ENCODE data around the gene CARS1. TPM values are rescaled to one million over a fixed set of nuclear protein-coding genes. Genes with fewer than 3 reads are reported as not detected.

The CARS1 gene
- total RNA-seq, 4 donors from 2014 or later: 31.5 to 46.5 (median 34.7) TPM

DNA sequence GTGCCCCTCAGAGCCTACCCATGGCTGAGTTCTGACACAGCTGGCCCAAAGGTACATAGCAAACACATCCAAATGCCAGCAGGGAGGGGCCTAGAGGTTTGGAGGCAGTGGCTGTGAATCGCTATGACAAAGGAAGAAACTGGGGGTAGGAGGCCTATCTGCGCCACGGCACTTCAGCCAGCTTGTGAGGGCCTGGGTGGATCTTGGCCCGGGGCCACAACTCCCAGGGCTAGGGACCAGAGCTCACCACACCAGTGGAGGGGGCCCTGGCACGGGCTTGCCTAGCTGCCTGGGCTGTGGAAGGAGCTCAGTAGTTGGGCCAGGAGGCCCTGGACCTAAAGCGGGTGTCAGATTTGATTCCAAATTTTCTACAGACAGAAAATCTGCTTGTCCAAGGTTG, 55.7 kb downstream of the CARS1 start:
- Histone ChIP-seq H3K27ac (no peak overlapping the region), H3K9me3 (no peaks in the 10 kb centered on the region), H3K4me3 (no peak overlapping the region), H3K4me1 (peaks cover under 1 to 7% of the 10 kb centered on the region in 2 donors), H3K27me3 (no peaks in the 10 kb centered on the region), H3K36me3 (peaks cover 0 to 56% of the 10 kb centered on the region in 2 donors)
- ATAC-seq (no peak), DNase-seq (peak in 1 of 2 donors; percentile 8)
- intact Hi-C loops (cut with DNase I; ENCODE audit: low total_unique reads) (no loop called here), in situ Hi-C loops (cut with MboI; ENCODE audit: low sequenced_read_pairs in 4 of 4) (no loop called here)
- TF ChIP-seq, protein P1, sequence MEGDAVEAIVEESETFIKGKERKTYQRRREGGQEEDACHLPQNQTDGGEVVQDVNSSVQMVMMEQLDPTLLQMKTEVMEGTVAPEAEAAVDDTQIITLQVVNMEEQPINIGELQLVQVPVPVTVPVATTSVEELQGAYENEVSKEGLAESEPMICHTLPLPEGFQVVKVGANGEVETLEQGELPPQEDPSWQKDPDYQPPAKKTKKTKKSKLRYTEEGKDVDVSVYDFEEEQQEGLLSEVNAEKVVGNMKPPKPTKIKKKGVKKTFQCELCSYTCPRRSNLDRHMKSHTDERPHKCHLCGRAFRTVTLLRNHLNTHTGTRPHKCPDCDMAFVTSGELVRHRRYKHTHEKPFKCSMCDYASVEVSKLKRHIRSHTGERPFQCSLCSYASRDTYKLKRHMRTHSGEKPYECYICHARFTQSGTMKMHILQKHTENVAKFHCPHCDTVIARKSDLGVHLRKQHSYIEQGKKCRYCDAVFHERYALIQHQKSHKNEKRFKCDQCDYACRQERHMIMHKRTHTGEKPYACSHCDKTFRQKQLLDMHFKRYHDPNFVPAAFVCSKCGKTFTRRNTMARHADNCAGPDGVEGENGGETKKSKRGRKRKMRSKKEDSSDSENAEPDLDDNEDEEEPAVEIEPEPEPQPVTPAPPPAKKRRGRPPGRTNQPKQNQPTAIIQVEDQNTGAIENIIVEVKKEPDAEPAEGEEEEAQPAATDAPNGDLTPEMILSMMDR (IDR thresholded peaks at IDR 0.05 in 4 of 5, conservative IDR thresholded peaks at IDR 0.05 in 1 of 5): no peak
- TF ChIP-seq POLR2A (IDR thresholded peaks at IDR 0.05): no peak

DNA sequence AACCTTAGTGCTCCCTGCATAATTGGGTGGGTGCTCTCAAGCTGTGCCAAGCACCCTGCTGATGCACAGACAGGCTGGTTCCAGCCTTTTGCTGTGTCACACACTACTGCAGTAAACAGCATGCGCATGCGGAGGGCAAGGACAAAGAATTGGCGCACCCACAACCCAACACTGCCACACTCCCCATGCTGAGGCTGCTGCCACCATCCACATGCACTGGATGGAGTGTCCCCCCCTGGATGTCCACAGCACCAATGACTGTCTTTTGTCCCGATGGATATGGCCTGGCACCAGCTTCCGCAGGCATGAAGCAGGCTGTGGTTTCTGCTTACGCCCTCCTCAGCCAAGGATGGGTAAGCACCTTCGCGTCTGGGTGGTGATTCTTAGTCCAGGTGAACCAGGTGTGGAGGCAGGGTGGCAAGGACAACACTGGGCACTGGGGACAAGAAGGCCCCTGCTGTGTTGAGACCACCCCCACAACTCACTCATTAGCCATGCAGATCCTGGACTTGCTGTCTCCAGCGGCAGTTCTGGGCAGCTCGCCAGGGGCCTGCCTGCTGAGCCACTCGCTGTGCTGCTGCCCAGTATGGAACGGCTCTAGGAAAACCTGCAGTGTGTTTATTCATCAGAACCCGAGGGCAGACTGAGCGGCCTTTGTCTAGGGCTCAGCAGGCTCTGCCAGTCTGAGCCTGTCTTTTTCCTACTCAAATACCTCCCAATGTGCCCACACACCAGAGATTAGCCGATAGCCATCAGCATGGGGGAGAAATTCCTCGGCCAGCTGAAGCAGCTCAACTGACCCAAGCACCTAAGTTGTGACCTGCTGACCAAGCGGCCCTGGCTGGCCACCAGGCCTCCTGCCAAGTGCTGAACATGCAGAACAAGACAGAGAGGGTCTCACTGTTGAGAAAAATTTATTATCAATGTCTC, 56.9 kb downstream of the CARS1 start:
- Histone ChIP-seq H3K4me1 (peaks cover 6 to 12% of the 10 kb centered on the region in 2 donors), H3K4me3 (no peak overlapping the region), H3K27me3 (no peaks in the 10 kb centered on the region), H3K36me3 (peaks cover 0 to 48% of the 10 kb centered on the region in 2 donors), H3K9me3 (no peaks in the 10 kb centered on the region), H3K27ac (no peak overlapping the region)
- ATAC-seq (peak; percentile 14 to 23), DNase-seq (peak in 1 of 2 donors; percentile 30)
- no peak for TF ChIP-seq POLR2A (IDR thresholded peaks at IDR 0.05)
- TF ChIP-seq, protein P1 (IDR thresholded peaks at IDR 0.05 in 4 of 5, conservative IDR thresholded peaks at IDR 0.05 in 1 of 5): no peak
- in situ Hi-C loops (cut with MboI; ENCODE audit: low sequenced_read_pairs in 4 of 4): no loop called here
- intact Hi-C loops (cut with DNase I; ENCODE audit: low total_unique reads): no loop called here

DNA sequence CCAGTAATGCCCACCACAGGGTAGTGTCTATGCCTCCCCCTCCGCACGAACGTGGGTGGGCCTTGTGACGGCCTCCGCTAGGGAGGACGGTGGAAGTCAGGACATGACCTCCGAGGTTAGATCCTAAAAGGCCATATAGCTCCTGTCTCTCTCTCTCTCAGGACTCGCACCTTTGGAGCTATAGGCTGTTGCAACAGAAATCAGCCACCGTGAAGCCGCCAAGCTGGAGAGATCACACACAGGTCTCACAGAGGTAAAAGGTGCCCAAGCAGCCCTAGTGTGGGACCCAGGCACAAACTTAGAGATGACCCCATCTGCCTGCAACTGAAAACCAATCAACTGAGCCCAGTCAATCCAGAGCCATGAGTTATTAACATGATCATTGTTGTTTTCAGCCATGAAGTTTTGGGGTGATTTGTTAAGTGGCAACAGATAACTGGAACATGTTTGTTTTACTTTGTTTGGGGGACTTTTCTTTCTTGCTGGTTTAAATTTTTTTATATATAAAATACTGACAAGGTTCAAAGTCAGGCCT, 57.7 kb downstream of the CARS1 start:
- in situ Hi-C loops (cut with MboI; ENCODE audit: low sequenced_read_pairs in 4 of 4): no loop called here
- Histone ChIP-seq H3K27me3 (no peaks in the 10 kb centered on the region), H3K27ac (no peak overlapping the region), H3K9me3 (no peaks in the 10 kb centered on the region), H3K4me1 (peaks cover 6 to 12% of the 10 kb centered on the region in 2 donors), H3K36me3 (peaks cover 0 to 42% of the 10 kb centered on the region in 2 donors), H3K4me3 (no peak overlapping the region)
- DNase-seq (peak in 1 of 2 donors; percentile 7), ATAC-seq (no peak)
- TF ChIP-seq, protein P1 (IDR thresholded peaks at IDR 0.05 in 4 of 5, conservative IDR thresholded peaks at IDR 0.05 in 1 of 5): no peak
- no peak for TF ChIP-seq POLR2A (IDR thresholded peaks at IDR 0.05)
- intact Hi-C loops (cut with DNase I; ENCODE audit: low total_unique reads): no loop called here

DNA sequence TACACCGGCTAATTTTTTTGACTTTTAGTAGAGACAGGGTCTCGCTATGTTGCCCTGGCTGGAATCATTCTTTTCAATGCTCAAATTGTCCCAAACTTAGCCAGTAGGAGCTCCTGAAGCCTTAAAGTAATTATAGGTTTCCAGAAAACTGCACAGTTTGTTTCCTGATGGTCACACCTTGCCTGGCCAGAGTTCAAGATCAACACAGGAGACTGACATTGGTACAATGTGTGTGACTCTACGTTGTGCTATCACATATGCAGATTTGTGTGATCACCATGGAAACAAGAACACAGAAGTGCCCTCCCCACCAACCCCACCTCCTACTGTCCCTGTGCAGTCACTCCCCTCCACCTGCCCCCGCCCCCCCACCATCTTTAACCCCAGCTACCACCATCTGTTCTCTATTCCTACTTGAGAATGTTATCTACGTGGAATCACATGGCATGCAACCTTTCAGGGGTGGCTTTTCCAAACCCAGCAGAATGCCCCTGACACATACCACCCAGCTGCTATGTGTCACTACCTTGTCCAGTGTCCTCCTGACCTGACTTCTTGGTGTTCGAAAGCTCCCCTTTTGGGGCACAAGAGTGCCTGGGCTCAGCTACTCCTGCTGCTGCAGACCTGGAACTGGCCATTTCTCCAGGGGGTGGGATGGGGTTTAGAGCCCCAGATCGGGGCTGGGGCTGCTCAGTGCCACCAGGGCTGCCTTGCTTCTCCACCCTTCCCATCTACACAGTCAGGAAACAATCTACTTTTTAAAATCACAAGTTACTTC, 59.0 kb downstream of the CARS1 start:
- Histone ChIP-seq H3K27me3 (no peaks in the 10 kb centered on the region), H3K27ac (no peak overlapping the region), H3K4me3 (no peak overlapping the region), H3K36me3 (peaks cover 0 to 31% of the 10 kb centered on the region in 2 donors), H3K4me1 (peaks cover 6 to 12% of the 10 kb centered on the region in 2 donors), H3K9me3 (no peaks in the 10 kb centered on the region)
- DNase-seq: no peak
- intact Hi-C loops (cut with DNase I; ENCODE audit: low total_unique reads) (no loop called here), in situ Hi-C loops (cut with MboI; ENCODE audit: low sequenced_read_pairs in 4 of 4) (no loop called here)
- no peak for TF ChIP-seq POLR2A (IDR thresholded peaks at IDR 0.05)
- TF ChIP-seq, protein P1 (IDR thresholded peaks at IDR 0.05 in 4 of 5, conservative IDR thresholded peaks at IDR 0.05 in 1 of 5): no peak
- no peak for ATAC-seq

Measured in gastrocnemius medialis (tissue), 4 donors.